ENCODE data around the gene YTHDC1.

YTHDC1 gene

GRCh38 chr4:68358988-68359387, 9.1 kb upstream of the YTHDC1 start:
- DNase-seq = no peak

DNA sequence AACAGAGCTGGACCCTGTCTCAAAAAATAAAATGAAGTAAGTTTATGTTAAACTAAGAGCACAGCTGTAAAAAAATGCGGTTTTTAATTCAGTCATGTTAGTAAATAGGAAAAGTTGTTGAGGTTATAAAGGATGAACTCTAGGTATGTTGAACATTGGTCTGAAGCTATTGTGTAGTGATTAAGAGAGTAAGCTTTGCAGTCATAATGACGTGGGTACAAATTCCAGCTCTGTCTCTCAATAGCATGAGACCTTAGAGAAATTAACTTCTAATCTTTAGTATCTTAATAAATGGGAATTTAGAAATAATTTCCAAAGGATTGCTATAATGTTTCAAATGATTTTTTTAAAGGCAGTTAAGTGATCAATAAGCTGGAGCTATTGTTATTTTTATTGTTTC, 2.9 kb upstream of the YTHDC1 start:
- DNase-seq = no peak

DNA sequence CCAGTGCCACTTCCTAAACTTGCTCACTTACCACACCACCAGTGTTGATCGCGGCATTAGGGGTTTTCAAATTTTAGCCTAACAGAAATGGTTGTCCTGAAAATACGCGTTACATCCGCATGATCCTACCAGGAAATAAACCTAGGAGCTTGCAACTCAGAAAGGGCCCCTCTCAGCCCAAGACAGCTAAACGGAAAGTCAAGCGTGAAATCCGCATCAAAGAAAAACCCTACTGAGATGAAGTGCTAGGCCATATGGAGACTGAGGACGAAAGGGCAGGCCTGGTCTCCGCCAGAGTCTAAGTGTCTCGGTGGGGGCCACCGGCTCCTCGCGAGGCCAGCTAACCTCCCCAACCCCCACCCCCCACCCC, 626 bp downstream of the YTHDC1 start:
- DNase-seq = peak; percentile 8

- DNase-seq = peak; percentile 13
Measured at GRCh38 chr4:68348577-68348976, 1.3 kb downstream of the YTHDC1 start.

DNA sequence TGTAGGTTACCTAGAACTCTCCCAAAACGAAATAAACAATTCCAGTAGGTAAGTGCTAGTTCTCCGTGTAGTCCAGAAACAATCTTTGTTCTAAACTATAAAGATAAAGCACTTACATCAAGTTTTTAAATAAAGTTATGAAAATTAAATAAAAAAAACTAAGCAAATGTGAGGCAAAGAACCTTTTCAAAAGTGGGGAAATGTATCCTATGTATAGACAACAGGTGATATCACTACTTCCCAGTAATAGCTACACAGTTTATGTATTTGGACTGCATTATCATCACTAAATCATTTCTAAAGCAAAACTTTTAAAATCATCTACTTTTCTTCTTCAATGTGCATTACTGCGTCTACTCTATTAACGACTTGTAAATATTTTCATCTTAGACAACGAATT, 2.0 kb downstream of the YTHDC1 start:
- no peak for DNase-seq

GRCh38 chr4:68346461-68346860, 3.4 kb downstream of the YTHDC1 start:
- no peak for DNase-seq

- no peak for DNase-seq
Measured at GRCh38 chr4:68344785-68345184, 5.1 kb downstream of the YTHDC1 start.

DNA sequence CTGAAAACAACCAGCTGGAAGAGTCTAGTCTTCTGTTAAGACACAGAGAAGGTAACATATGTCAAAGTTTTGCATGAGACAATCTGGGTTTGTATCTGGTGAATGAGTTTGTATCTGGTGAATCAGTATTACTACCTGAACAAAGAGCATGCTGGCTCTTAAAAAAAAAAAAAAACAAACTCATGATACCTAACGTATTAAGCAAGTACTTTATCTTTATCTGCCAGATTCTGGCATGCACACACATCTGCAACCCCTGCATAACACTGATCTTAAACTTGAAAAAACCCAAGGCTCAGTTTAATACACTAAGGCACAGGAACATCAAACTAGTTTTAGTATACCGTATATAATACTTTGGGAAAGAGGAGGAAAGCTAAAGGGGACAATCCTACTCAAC, 5.8 kb downstream of the YTHDC1 start:
- DNase-seq = no peak

DNA sequence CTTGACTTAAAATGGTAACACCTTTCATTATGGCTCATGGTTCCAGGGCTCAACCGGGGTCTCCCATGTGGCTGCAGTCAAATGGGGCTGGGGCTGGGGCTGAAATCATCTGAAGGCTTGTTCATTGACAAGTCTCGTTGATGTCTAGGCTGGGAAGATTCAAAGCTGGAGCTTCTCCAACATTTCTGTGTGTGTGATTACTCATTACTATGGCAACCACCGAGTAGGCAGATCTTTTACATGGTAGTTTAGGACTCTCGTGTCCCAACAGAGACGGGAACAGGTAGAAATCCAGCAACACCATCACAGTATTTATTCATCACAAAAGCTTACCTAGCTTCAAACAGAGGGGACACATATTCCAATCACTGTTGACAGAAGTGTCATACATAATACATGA, 7.8 kb downstream of the YTHDC1 start:
- DNase-seq = no peak

DNA sequence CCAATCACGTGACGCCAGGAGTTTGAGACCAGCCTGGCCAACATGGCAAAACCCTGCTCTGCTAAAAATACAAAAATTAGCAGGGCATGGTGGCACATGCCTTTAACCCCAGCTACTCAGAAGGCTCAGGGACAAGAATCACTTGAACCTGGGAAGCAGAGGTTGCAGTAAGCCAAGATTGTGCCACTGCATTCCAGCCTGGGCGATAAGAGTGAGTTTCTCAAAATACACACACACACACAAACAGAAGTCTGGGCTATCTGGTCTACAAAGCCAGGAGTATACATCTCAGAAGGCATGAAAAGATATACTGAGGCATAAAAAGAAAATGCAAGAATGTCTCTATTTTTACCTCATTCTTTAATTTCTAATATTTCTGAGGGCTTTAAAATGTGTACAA, 11.3 kb downstream of the YTHDC1 start:
- no peak for DNase-seq

- DNase-seq = no peak
Measured at GRCh38 chr4:68337522-68337921, 12.4 kb downstream of the YTHDC1 start.

GRCh38 chr4:68337004-68337403, 12.9 kb downstream of the YTHDC1 start:
- DNase-seq = no peak

- no peak for DNase-seq
Measured at GRCh38 chr4:68336530-68336929, 13.4 kb downstream of the YTHDC1 start.

GRCh38 chr4:68326141-68326540, 23.7 kb downstream of the YTHDC1 start:
- DNase-seq = no peak

DNA sequence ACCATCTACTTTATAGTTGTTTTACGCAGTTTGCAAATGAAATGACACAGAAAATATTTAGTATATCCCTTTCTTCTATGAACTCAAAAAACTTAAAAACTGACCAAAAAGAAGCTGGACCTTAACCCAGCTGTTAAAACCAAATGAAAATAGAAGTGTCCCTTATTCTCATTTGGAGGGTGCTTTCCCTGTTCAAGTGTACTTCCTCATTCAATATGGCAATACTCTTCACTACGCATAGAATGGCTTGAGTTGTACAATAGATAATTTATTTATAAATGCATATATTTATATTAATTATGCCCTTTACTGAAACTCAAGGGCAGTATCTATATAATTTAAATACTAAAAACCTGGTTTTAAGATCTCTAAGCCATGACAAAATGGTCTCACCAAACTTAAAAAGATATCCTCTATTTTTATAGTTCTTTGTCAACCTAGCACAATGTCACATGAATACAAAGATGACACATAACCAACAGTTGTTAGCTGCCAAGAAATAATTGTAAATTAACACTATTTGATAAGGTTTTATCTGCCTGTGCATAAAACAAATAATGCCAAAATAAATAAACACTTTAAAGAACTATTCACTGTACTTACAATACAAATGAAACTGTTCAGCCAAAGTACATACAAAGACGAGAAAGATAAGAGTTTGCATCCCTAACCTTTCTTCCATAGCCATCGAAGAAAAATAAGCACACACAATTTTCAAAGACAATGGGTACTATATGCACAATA, 25.2 kb downstream of the YTHDC1 start:
- no peak for DNase-seq

GRCh38 chr4:68319040-68319439, 30.9 kb downstream of the YTHDC1 start:
- no peak for DNase-seq

GRCh38 chr4:68316193-68316969, 33.5 kb downstream of the YTHDC1 start:
- DNase-seq = no peak

GRCh38 chr4:68310651-68311247, 39.1 kb downstream of the YTHDC1 start:
- no peak for DNase-seq

GRCh38 chr4:68304731-68305130, 45.2 kb downstream of the YTHDC1 start:
- no peak for DNase-seq

DNA sequence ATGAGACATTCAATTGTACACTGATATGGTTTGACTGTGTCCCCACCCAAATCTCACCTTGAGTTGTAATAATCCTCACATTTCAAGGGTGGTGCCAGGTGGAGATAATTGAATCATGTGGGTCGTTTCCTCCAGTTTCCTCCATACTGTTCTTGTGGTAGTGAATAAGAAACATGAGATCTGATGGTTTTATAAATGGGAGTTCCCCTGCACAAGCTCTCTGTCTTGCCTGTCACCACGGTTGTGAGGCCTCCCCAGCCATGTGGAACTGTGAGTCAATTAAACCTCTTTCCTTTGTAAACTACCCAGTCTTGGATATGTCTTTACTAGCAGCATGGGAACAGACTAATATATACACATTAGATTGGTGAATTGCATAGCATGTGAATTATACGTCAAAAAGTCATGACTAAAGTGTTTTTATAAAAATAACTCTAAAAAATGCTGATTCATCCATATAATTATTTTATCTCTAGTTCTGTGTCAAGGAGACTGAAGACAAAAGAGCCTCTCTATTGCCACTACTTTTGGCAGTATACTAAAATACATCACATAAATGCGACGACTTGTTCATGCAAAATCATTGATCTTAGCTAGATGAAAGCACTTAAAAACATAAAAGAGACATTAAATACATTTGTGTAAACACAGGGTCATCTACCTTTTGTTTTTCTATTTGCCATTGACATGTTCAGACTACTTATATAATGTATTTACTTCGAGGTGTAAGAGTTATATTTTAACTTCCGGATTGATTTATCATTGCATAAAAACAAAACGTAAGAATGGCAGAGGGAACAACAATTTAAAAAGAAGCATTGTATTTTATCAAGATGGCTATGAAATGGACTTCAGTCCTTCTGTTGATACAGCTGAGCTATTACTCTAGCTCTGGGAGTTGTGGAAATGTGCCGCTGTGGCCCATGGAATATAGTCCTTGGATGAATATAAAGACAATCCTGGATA, 50.1 kb downstream of the YTHDC1 start:
- DNase-seq = no peak

- DNase-seq = no peak
Measured at GRCh38 chr4:68297137-68297536, 52.8 kb downstream of the YTHDC1 start.

DNA sequence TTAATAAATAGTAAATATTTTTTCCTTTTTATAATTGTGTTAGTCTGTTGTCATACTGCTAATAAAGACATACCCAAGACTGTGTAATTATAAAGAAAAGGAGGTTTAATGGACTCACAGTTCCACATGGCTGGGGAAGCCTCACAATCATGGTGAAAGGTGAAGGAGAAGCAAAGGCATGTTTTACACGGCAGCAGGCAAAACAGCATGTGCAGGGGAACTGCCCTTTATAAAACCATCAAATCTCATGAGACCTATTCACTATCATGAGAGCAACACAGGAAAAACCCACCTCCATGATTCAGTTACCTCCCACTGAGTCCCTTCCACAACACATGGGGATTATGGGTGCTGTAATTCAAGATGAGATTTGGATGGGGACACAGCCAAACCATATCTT, 58.6 kb downstream of the YTHDC1 start:
- DNase-seq = no peak

GRCh38 chr4:68288393-68288740, 61.5 kb downstream of the YTHDC1 start:
- no peak for DNase-seq

Data from NCI-H1105 treated with DMSO at 0.1 percent for 48 hours (cell line).